ENCODE data around the gene RBMS3. TPM values are rescaled to one million over a fixed set of nuclear protein-coding genes. Genes with fewer than 3 reads are reported as not detected.

The RBMS3 gene
- total RNA-seq, 1 donor from 2014 or later = 65.1 TPM

GRCh38 chr3:29291260-29291981 lies 10.6 kb downstream of the RBMS3 start:
- Mint-ChIP-seq H3K9me3 (ENCODE audit: unreplicated experiment) (no peaks in the 10 kb centered on the region), H3K27ac (ENCODE audit: unreplicated experiment) (no peak overlapping the region), H3K4me3 (ENCODE audit: unreplicated experiment) (no peak overlapping the region)

GRCh38 chr3:29291982-29292363 lies 11.1 kb downstream of the RBMS3 start:
- H3K9me3 Mint-ChIP-seq (ENCODE audit: unreplicated experiment) = no peaks in the 10 kb centered on the region
- no peak overlapping the region for H3K27ac Mint-ChIP-seq (ENCODE audit: unreplicated experiment)
- H3K27me3 Mint-ChIP-seq (ENCODE audit: unreplicated experiment) = no peaks in the 10 kb centered on the region
- no peaks in the 10 kb centered on the region for H3K36me3 Mint-ChIP-seq (ENCODE audit: unreplicated experiment)
- no peak for DNase-seq
- H3K4me3 Mint-ChIP-seq (ENCODE audit: unreplicated experiment) = no peak overlapping the region
- H3K4me1 Mint-ChIP-seq (ENCODE audit: low read depth, unreplicated experiment) = peaks cover 2% of the 10 kb centered on the region
- TF ChIP-seq CTCF (IDR thresholded peaks at IDR 0.05; ENCODE audit: partially characterized antibody, unreplicated experiment) = no peak

More at GRCh38 chr3:29291260-29291981, 10.6 kb downstream of the RBMS3 start:
- Mint-ChIP-seq H3K36me3 (ENCODE audit: unreplicated experiment) (no peaks in the 10 kb centered on the region), H3K4me1 (ENCODE audit: low read depth, unreplicated experiment) (peaks cover 2% of the 10 kb centered on the region), H3K27me3 (ENCODE audit: unreplicated experiment) (no peaks in the 10 kb centered on the region)
- no peak for TF ChIP-seq CTCF (IDR thresholded peaks at IDR 0.05; ENCODE audit: partially characterized antibody, unreplicated experiment)
- DNase-seq = no peak

- H3K27ac Mint-ChIP-seq (ENCODE audit: unreplicated experiment) = no peak overlapping the region
- TF ChIP-seq CTCF (IDR thresholded peaks at IDR 0.05; ENCODE audit: partially characterized antibody, unreplicated experiment) = no peak
- no peaks in the 10 kb centered on the region for H3K27me3 Mint-ChIP-seq (ENCODE audit: unreplicated experiment)
- H3K4me1 Mint-ChIP-seq (ENCODE audit: low read depth, unreplicated experiment) = peaks cover 4% of the 10 kb centered on the region
- no peaks in the 10 kb centered on the region for H3K9me3 Mint-ChIP-seq (ENCODE audit: unreplicated experiment)
- H3K36me3 Mint-ChIP-seq (ENCODE audit: unreplicated experiment) = no peaks in the 10 kb centered on the region
- H3K4me3 Mint-ChIP-seq (ENCODE audit: unreplicated experiment) = no peak overlapping the region
- no peak for DNase-seq
These were observed 12.6 kb downstream of the RBMS3 start for GRCh38 chr3:29293421-29293820.

GRCh38 chr3:29297998-29298397 lies 17.1 kb downstream of the RBMS3 start:
- TF ChIP-seq CTCF (IDR thresholded peaks at IDR 0.05; ENCODE audit: partially characterized antibody, unreplicated experiment) = no peak
- no peak for DNase-seq

GRCh38 chr3:29301332-29302019 lies 20.6 kb downstream of the RBMS3 start:
- H3K27ac Mint-ChIP-seq (ENCODE audit: unreplicated experiment) = no peak overlapping the region
- no peak for TF ChIP-seq CTCF (IDR thresholded peaks at IDR 0.05; ENCODE audit: partially characterized antibody, unreplicated experiment)
- peaks cover 2% of the 10 kb centered on the region for H3K4me1 Mint-ChIP-seq (ENCODE audit: low read depth, unreplicated experiment)
- peaks cover 5% of the 10 kb centered on the region for H3K36me3 Mint-ChIP-seq (ENCODE audit: unreplicated experiment)
- peaks cover 2% of the 10 kb centered on the region for H3K9me3 Mint-ChIP-seq (ENCODE audit: unreplicated experiment)
- H3K4me3 Mint-ChIP-seq (ENCODE audit: unreplicated experiment) = no peak overlapping the region
- DNase-seq = no peak
- peaks cover 3% of the 10 kb centered on the region for H3K27me3 Mint-ChIP-seq (ENCODE audit: unreplicated experiment)

More at GRCh38 chr3:29297998-29298397, 17.1 kb downstream of the RBMS3 start:
- Mint-ChIP-seq H3K9me3 (ENCODE audit: unreplicated experiment) (no peaks in the 10 kb centered on the region), H3K36me3 (ENCODE audit: unreplicated experiment) (no peaks in the 10 kb centered on the region), H3K4me1 (ENCODE audit: low read depth, unreplicated experiment) (peaks cover 2% of the 10 kb centered on the region), H3K27me3 (ENCODE audit: unreplicated experiment) (peaks cover 3% of the 10 kb centered on the region), H3K4me3 (ENCODE audit: unreplicated experiment) (no peak overlapping the region), H3K27ac (ENCODE audit: unreplicated experiment) (no peak overlapping the region)
